ENCODE results near the gene PSD4. TPM values are rescaled to one million over a fixed set of nuclear protein-coding genes. Genes with fewer than 3 reads are reported as not detected.

The PSD4 gene
- total and polyA plus RNA-seq, 4 donors: 20.9 to 48.1 (median 29.0) TPM

GRCh38 chr2:113240150-113240914 is 66.6 kb downstream of the PSD4 start:
- Histone ChIP-seq H3K9me3 (ENCODE audit: control insufficient read depth in 4 of 4, insufficient read depth in 3 of 4, low read length in 3 of 4) (no peaks in the 10 kb centered on the region), H3K27ac (ENCODE audit: low read depth in 1 of 2, low read length in 1 of 2) (peak overlapping the region; percentile 61 to 80), H3K27me3 (ENCODE audit: control insufficient read depth in 3 of 3, insufficient read depth in 3 of 3, low read length in 2 of 3) (no peaks in the 10 kb centered on the region), H3K9ac (ENCODE audit: insufficient read depth in 1 of 2, low read length in 2 of 2) (no peak overlapping the region), H3K4me1 (ENCODE audit: control insufficient read depth in 5 of 5, insufficient read depth in 5 of 5, low read length in 5 of 5) (peaks cover 3 to 22% (median 16%) of the 10 kb centered on the region in 5 donors), H3K36me3 (ENCODE audit: control insufficient read depth in 4 of 4, insufficient read depth in 4 of 4, low read length in 4 of 4) (peaks cover 0 to 7% (median 0%) of the 10 kb centered on the region in 4 donors), H3K4me3 (no peak overlapping the region)
- no peak for TF ChIP-seq CTCF (IDR thresholded peaks at IDR 0.05; ENCODE audit: control extremely low read depth, extremely low read depth)
- ATAC-seq (ENCODE audit: insufficient read depth, low FRiP score): peak; percentile 15
- DNase-seq: peak; percentile 95 to 98 (median 96)
- 30 to 33% methylated on average over 15 of the region's 15 CpGs for WGBS, 2 donors

- Histone ChIP-seq H3K27me3 (ENCODE audit: control insufficient read depth in 3 of 3, insufficient read depth in 3 of 3, low read length in 2 of 3) (no peaks in the 10 kb centered on the region), H3K4me1 (ENCODE audit: control insufficient read depth in 5 of 5, insufficient read depth in 5 of 5, low read length in 5 of 5) (peaks cover 3 to 24% (median 21%) of the 10 kb centered on the region in 5 donors), H3K9ac (ENCODE audit: insufficient read depth in 1 of 2, low read length in 2 of 2) (no peak overlapping the region), H3K9me3 (ENCODE audit: control insufficient read depth in 4 of 4, insufficient read depth in 3 of 4, low read length in 3 of 4) (no peaks in the 10 kb centered on the region), H3K4me3 (no peak overlapping the region), H3K27ac (ENCODE audit: low read depth in 1 of 2, low read length in 1 of 2) (peak overlapping the region; percentile 55 to 80), H3K36me3 (ENCODE audit: control insufficient read depth in 4 of 4, insufficient read depth in 4 of 4, low read length in 4 of 4) (peaks cover 0 to 7% (median 0%) of the 10 kb centered on the region in 4 donors)
- no peak for DNase-seq
- 74 to 83% methylated on average over 18 of the region's 18 CpGs for whole genome bisulfite sequencing, 2 donors
- ATAC-seq (ENCODE audit: insufficient read depth, low FRiP score): peak; percentile 88
- TF ChIP-seq CTCF (IDR thresholded peaks at IDR 0.05; ENCODE audit: control extremely low read depth, extremely low read depth): no peak
Observed at GRCh38 chr2:113240915-113241911, 67.4 kb downstream of the PSD4 start.

- WGBS, 2 donors: 91 to 95% methylated on average over 6 of the region's 6 CpGs
- Histone ChIP-seq H3K27me3 (ENCODE audit: control insufficient read depth in 3 of 3, insufficient read depth in 3 of 3, low read length in 2 of 3) (no peaks in the 10 kb centered on the region), H3K4me3 (no peak overlapping the region), H3K4me1 (ENCODE audit: control insufficient read depth in 5 of 5, insufficient read depth in 5 of 5, low read length in 5 of 5) (peaks cover 3 to 24% (median 16%) of the 10 kb centered on the region in 5 donors), H3K36me3 (ENCODE audit: control insufficient read depth in 4 of 4, insufficient read depth in 4 of 4, low read length in 4 of 4) (peaks cover 0 to 8% (median 0%) of the 10 kb centered on the region in 4 donors), H3K27ac (ENCODE audit: low read depth in 1 of 2, low read length in 1 of 2) (no peak overlapping the region), H3K9me3 (ENCODE audit: control insufficient read depth in 4 of 4, insufficient read depth in 3 of 4, low read length in 3 of 4) (no peaks in the 10 kb centered on the region), H3K9ac (ENCODE audit: insufficient read depth in 1 of 2, low read length in 2 of 2) (no peak overlapping the region)
- TF ChIP-seq CTCF (IDR thresholded peaks at IDR 0.05; ENCODE audit: control extremely low read depth, extremely low read depth): no peak
- ATAC-seq (ENCODE audit: insufficient read depth, low FRiP score): no peak
- DNase-seq: no peak
Observed at GRCh38 chr2:113242327-113242726, 68.6 kb downstream of the PSD4 start.

Measured in lung (tissue), 12 donors.